GM12801 (cell line): ENCODE data around the gene CDIP1.

Source experiments
- CTCF ChIP-seq: IDR thresholded peaks from one replicate; pipeline ENCODE4 v1.5.1; 2011; ENCODE audit warnings: control low read depth; ENCODE audit not compliant: insufficient read length; ENCODE audit errors: extremely low read depth

Gene CDIP1

GRCh38 chr16:4495766-4496165 is 42.8 kb downstream of the CDIP1 start:
- TF ChIP-seq CTCF: no peak

- no peak for TF ChIP-seq CTCF
These were observed 43.7 kb downstream of the CDIP1 start for GRCh38 chr16:4494746-4495490.

DNA sequence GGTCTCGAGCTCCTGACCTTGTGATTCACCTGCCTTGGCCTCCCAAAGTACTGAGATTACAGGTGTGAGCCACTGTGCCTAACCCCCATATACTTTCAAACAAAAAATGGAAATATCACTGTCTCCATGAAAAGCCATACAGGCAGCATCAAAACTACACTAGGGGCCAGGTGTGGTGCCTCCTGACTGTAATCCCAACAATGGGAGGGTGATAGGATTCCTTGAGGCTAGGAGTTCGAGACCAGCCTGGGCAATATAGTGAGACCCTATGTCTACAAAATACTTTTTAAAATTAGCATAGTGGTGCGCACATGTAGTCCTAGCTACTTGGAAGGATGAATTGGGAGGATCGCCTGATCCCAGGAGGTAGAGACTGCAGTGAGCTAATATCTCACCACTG is 46.7 kb downstream of the CDIP1 start:
- no peak for TF ChIP-seq CTCF

DNA sequence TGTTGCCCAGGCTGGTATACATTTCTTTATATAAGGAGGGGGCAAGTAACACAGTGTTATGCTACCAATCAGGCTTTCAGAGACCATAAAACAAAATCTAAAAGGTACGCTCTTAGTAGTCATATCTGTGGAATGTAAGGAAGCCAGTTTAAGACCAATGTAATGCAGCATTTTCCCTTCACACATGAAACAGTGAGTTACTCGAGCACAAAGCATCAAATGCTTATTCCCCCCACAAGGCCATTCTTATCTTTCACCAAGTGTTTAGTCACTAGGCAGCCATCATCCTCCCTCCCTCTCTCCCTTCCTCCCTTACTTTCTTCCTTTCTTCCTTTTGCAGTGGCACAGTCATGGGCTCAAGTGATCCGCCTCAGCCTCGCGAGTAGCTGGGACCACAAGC is 49.5 kb downstream of the CDIP1 start:
- TF ChIP-seq CTCF: no peak

GRCh38 chr16:4488499-4488967 is 50.0 kb downstream of the CDIP1 start:
- no peak for TF ChIP-seq CTCF

DNA sequence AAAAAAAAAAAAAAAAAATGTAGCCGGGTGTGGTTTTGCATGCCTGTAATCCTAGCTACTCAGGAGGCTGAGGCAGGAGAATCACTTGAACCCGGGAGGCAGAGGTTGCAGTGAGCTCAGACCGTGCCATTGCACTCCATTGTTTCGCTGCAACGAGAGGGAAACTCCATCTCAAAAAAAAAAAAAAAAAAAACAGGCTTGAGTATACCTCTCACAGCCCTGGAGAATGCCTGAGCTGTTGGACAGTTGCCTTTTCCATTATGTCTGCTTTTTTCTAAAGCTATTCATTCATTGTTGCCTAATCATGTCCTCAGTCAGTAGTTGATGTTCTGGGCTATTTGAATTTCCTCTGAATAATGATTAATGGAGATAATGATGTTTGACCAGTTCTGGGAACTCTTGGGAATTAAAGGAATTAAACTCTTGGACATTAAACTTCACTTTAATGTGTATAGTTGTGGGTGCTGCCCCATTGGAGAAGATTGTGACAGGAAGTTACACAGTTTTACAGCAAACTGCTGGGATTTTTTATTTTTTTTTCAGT is 50.5 kb downstream of the CDIP1 start:
- no peak for TF ChIP-seq CTCF

DNA sequence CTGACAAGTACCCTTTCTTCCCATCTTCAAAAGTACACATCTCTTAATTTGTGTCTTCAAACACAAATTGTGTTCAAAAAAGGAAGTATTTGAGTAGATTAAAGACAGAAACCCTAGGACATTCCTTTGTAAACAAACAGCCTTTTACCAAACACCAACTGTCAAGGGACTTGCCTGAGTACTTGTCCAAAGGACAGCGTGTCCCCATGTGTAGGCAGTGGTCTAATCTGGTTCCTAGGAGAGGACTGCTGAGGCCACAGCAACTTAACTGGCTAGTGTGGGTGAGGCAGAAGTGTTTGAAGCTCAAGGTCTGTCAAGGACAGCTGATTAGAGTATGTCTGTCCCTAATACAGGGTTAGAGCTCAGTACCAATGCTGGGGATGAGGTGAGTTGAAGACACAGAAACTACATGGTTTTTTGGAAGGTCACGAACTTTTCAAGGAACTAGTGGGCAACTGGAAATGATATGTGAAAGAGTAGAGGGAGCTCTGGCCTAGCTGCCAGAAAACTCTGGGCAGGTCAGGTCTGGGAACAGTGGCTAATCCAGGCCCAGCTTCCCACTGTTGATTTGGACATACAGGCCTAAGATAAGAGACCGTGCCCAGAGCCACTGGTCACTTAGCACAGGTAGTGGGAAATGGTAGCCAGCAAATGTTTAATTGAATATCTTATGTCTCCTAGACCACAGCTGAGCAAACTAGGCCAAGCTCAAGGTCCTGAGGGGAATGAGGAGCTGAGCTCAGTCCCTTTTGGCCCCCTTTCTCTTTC is 52.3 kb downstream of the CDIP1 start:
- TF ChIP-seq CTCF: no peak
